ENCODE data around the gene CLVS2.

- TF ChIP-seq CTCF (conservative IDR thresholded peaks at IDR 0.05; ENCODE audit: low read depth, low read length) (no peak), RCOR1 (IDR thresholded peaks at IDR 0.05; ENCODE audit: insufficient replicate concordance, low read length) (no peak), CEBPB (IDR thresholded peaks at IDR 0.05; ENCODE audit: low read depth, low read length) (no peak), MAFK (IDR thresholded peaks at IDR 0.05; ENCODE audit: low read depth, low read length) (no peak), POLR2A (IDR thresholded peaks at IDR 0.05; ENCODE audit: low read depth, low read length) (no peak), RAD21 (IDR thresholded peaks at IDR 0.05; ENCODE audit: low read length) (no peak), CHD1 (IDR thresholded peaks at IDR 0.05; ENCODE audit: low read depth, low read length) (no peak), USF2 (IDR thresholded peaks at IDR 0.05; ENCODE audit: low read depth, low read length) (no peak), SMC3 (IDR thresholded peaks at IDR 0.05; ENCODE audit: low read depth, low read length) (no peak), NFE2L2 (IDR thresholded peaks at IDR 0.05; ENCODE audit: low read depth, low read length) (no peak), BHLHE40 (IDR thresholded peaks at IDR 0.05; ENCODE audit: low read depth, low read length) (no peak), MXI1 (IDR thresholded peaks at IDR 0.05; ENCODE audit: borderline replicate concordance, low read depth, low read length) (no peak)
Observed at GRCh38 chr6:123044341-123044860, 48.4 kb downstream of the CLVS2 start.
